Loucy (cell line): ENCODE data around the gene LRCH1.
"Not testable (repeated sequence)": the region's sequence is repeated elsewhere in the genome, so short reads cannot be mapped to it uniquely, and the experiment has no call there.

Experiments
- H2AFZ ChIP-seq: fragments of 200-600 bp; sonication (generic); 2 replicates; pipeline ENCODE4 v1.6.0; 2016; ENCODE audit warnings: antibody characterized with exemption, mild to moderate bottlenecking, low read length, moderate library complexity
- H3F3A ChIP-seq: fragments of 200-600 bp; 2 replicates; pipeline ENCODE4 v1.6.0; 2016; ENCODE audit warnings: antibody characterized with exemption, low read depth, mild to moderate bottlenecking
- H3K27me3 ChIP-seq: fragments of 200-600 bp; sonication (generic); 2 replicates; pipeline ENCODE4 v1.6.1; 2014; ENCODE audit warnings: low read length, mild to moderate bottlenecking; ENCODE audit not compliant: insufficient read depth, poor library complexity, severe bottlenecking
- H3K36me3 ChIP-seq: fragments of 200-600 bp; sonication (generic); 2 replicates; pipeline ENCODE4 v1.6.1; 2016; ENCODE audit warnings: low read length; ENCODE audit not compliant: insufficient read depth
- H3K4me1 ChIP-seq: fragments of 200-600 bp; sonication (generic); 2 replicates; pipeline ENCODE4 v1.5.1; 2014; ENCODE audit warnings: low read length, mild to moderate bottlenecking; ENCODE audit not compliant: insufficient read depth, poor library complexity, severe bottlenecking
- H3K4me2 ChIP-seq: fragments of 200-600 bp; sonication (generic); 2 replicates; pipeline ENCODE4 v1.6.0; 2014; ENCODE audit warnings: antibody characterized with exemption, low read length, low read depth, mild to moderate bottlenecking; ENCODE audit not compliant: poor library complexity, severe bottlenecking
- H3K4me3 ChIP-seq: fragments of 200-600 bp; sonication (generic); 2 replicates; pipeline ENCODE4 v1.5.1; 2014; ENCODE audit warnings: low read length, mild to moderate bottlenecking, mixed read lengths; ENCODE audit not compliant: poor library complexity, severe bottlenecking
- H3K79me2 ChIP-seq: fragments of 200-600 bp; sonication (generic); 2 replicates; pipeline ENCODE4 v1.6.1; 2014; ENCODE audit warnings: low read length; ENCODE audit not compliant: insufficient read depth
- H3K9ac ChIP-seq: fragments of 200-600 bp; sonication (generic); 2 replicates; pipeline ENCODE4 v1.6.0; 2014; ENCODE audit warnings: mild to moderate bottlenecking, low read depth, low read length, moderate library complexity; ENCODE audit not compliant: poor library complexity, severe bottlenecking
- H3K9me2 ChIP-seq: fragments of 200-600 bp; sonication (generic); replicated peaks from 2 replicates; pipeline ENCODE4 v1.6.1; 2016; ENCODE audit warnings: low read depth, low read length, mixed read lengths
- H3K9me3 ChIP-seq: fragments of 200-600 bp; sonication (generic); 2 replicates; pipeline ENCODE4 v1.6.1; 2014; ENCODE audit warnings: mild to moderate bottlenecking, antibody characterized with exemption, low read length, low read depth; ENCODE audit not compliant: insufficient read depth
- H4K20me1 ChIP-seq: fragments of 200-600 bp; sonication (generic); 2 replicates; pipeline ENCODE4 v1.6.0; 2014; ENCODE audit warnings: antibody characterized with exemption, low read length, mild to moderate bottlenecking; ENCODE audit not compliant: insufficient read depth, poor library complexity, severe bottlenecking
- EZH2phosphoT487 ChIP-seq: fragments of 200-600 bp; IDR thresholded peaks from 2 replicates; pipeline ENCODE4 v1.6.1; 2018; ENCODE audit warnings: antibody characterized with exemption, mild to moderate bottlenecking, moderate library complexity, borderline replicate concordance
- TF ChIP-seq, protein P1 (sequence below): fragments of 200-600 bp; sonication (generic); conservative IDR thresholded peaks from 2 replicates; pipeline ENCODE4 v1.5.1; 2014; ENCODE audit warnings: mild to moderate bottlenecking, antibody characterized with exemption, low read length

LRCH1 gene

DNA sequence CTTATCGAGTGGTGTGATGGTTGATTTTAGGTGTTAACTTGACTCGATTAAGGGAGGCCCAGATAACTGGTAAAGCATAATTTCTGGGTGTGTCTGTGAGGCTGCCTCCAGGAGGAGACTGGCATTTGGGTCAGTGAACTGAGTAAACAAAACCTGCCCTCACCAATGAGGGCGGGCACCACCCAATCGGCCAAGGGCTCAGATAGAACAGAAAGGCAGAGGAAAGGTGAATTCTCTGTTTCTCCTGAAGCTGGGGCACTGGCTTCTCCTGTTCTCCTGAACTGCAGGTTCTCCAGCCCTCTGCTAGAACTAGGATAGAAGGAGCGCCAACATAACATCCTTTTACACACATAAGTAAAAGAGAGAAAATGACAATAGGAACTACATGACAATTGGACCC, 208.9 kb downstream of the LRCH1 start:
- no peak overlapping the region for H3K4me2 ChIP-seq
- H3F3A ChIP-seq = no peaks in the 10 kb centered on the region
- H2AFZ ChIP-seq = no peak overlapping the region
- no peaks in the 10 kb centered on the region for H3K9me2 ChIP-seq
- no peak overlapping the region for H3K9ac ChIP-seq
- no peaks in the 10 kb centered on the region for H3K4me1 ChIP-seq
- H3K79me2 ChIP-seq = no peaks in the 10 kb centered on the region
- H3K36me3 ChIP-seq = no peaks in the 10 kb centered on the region
- no peaks in the 10 kb centered on the region for H3K27me3 ChIP-seq
- no peak overlapping the region for H3K4me3 ChIP-seq
- H4K20me1 ChIP-seq = no peaks in the 10 kb centered on the region
- H3K9me3 ChIP-seq = no peaks in the 10 kb centered on the region
- no peak for TF ChIP-seq EZH2phosphoT487
- TF ChIP-seq, protein P1, sequence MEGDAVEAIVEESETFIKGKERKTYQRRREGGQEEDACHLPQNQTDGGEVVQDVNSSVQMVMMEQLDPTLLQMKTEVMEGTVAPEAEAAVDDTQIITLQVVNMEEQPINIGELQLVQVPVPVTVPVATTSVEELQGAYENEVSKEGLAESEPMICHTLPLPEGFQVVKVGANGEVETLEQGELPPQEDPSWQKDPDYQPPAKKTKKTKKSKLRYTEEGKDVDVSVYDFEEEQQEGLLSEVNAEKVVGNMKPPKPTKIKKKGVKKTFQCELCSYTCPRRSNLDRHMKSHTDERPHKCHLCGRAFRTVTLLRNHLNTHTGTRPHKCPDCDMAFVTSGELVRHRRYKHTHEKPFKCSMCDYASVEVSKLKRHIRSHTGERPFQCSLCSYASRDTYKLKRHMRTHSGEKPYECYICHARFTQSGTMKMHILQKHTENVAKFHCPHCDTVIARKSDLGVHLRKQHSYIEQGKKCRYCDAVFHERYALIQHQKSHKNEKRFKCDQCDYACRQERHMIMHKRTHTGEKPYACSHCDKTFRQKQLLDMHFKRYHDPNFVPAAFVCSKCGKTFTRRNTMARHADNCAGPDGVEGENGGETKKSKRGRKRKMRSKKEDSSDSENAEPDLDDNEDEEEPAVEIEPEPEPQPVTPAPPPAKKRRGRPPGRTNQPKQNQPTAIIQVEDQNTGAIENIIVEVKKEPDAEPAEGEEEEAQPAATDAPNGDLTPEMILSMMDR = no peak

DNA sequence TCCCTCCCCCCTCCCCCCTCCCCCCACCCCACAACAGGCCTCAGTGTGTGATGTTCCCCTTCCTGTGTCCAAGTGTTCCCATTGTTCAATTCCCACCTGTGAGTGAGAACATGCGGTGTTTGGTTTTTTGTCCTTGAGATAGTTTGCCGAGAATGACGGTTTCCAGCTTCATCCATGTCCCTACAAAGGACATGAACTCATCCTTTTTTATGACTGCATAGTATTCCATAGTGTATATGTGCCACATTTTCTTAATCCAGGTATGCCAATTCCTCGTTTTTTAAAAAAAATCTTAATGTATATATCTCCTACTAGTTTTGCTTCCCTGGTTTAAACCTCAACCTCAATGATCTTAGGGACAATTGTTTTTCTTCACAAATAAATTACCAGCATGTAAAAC, 217.0 kb downstream of the LRCH1 start:
- not testable (repeated sequence) for H3K27me3 ChIP-seq, H3K4me2 ChIP-seq, H3K9me2 ChIP-seq, H3K9me3 ChIP-seq, H4K20me1 ChIP-seq, H3K36me3 ChIP-seq, H3K79me2 ChIP-seq, H3F3A ChIP-seq, H2AFZ ChIP-seq, H3K4me1 ChIP-seq, H3K9ac ChIP-seq, H3K4me3 ChIP-seq

DNA sequence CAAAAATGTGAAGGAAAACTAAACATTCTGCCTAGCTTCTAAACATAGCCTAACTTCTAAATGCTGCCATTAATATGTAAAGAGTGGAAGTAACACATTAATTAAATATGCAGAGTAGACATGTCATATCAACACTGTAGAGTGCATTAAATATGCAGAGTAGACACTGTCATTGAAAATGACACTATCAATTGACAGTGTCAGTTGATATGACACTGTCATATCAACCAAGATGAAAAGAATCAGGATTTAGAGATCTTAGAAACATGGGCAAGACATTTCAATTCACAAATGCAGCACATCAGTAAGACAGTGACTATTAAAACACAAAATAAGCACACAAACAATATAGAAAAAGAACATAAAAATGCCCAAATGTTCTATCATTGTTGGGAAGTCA, 218.7 kb downstream of the LRCH1 start:
- Histone ChIP-seq H3K9ac (no peak overlapping the region), H3K4me2 (no peak overlapping the region), H3K36me3 (peaks cover 21% of the 10 kb centered on the region; the same call in 1 of the 2 replicates), H2AFZ (no peak overlapping the region), H3K79me2 (no peaks in the 10 kb centered on the region), H3F3A (no peaks in the 10 kb centered on the region), H3K4me3 (no peak overlapping the region), H3K9me3 (no peaks in the 10 kb centered on the region; the same call in 1 of the 2 replicates), H3K4me1 (no peaks in the 10 kb centered on the region), H3K9me2 (no peaks in the 10 kb centered on the region), H3K27me3 (no peaks in the 10 kb centered on the region), H4K20me1 (no peaks in the 10 kb centered on the region)
- TF ChIP-seq, protein P1 = no peak
- TF ChIP-seq EZH2phosphoT487 = no peak

DNA sequence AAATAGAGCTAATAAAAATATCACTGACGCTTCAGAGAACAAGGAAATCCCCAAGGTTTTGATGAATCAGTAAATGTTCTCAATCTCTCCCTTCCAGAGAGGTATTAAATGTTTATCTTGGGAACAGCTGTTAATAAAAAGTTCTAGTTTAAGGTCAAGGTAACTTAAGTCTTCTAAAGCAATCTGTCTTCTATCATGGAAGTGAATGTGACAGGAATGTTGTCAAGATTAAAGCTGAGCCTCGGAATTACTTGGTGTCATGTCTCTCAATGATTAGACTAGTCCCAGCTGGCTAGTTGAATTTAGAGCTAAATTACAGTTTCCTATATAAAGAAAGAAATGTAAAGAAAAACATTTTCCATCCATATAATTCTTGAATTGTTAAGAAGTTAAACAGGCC, 220.6 kb downstream of the LRCH1 start:
- Histone ChIP-seq H3F3A (no peaks in the 10 kb centered on the region), H3K9me3 (no peaks in the 10 kb centered on the region; the same call in 1 of the 2 replicates), H3K4me2 (no peak overlapping the region), H3K4me1 (no peaks in the 10 kb centered on the region), H3K36me3 (peaks cover 29% of the 10 kb centered on the region; the same call in 1 of the 2 replicates), H3K27me3 (no peaks in the 10 kb centered on the region), H3K9me2 (no peaks in the 10 kb centered on the region), H3K9ac (no peak overlapping the region), H4K20me1 (no peaks in the 10 kb centered on the region), H2AFZ (no peak overlapping the region), H3K79me2 (no peaks in the 10 kb centered on the region), H3K4me3 (no peak overlapping the region)
- no peak for TF ChIP-seq EZH2phosphoT487
- TF ChIP-seq, protein P1 = no peak
